HCT116 (cell line): ENCODE data around the gene SEM1. TPM values are rescaled to one million over a fixed set of nuclear protein-coding genes. Genes with fewer than 3 reads are reported as not detected.

Experiments used
- ATAC-seq: fragments of 200-7000 bp; cut with Tn5 transposase; 2 replicates; pipeline ENCODE4 v1.9.1; 2020; ENCODE audit warnings: mild to moderate bottlenecking, moderate library complexity
- BruUV-seq: library from RNA; stranded (reverse); fragments of 400-500 nt; replicated peaks from 2 replicates; lab custom pipeline; 2021; lab: Mats Ljungman, UMichigan
- CTCF ChIA-PET: fragments of 300-600 bp; sonication (Branson Sonifier 250); formaldehyde crosslinking; loops from one replicate; lab custom pipeline; 2021; ENCODE audit warnings: antibody characterized with exemption; lab: Charles Lee
- POLR2A ChIA-PET: fragments of 300-600, 350-600 bp; sonication (Branson Sonifier 250); formaldehyde crosslinking; loops from one replicate; lab custom pipeline; 2021; ENCODE audit warnings: antibody characterized with exemption; lab: Charles Lee
- RAD21 ChIA-PET, 2 experiments: fragments of 300-600 bp; sonication (Branson Sonifier 250); formaldehyde crosslinking; loops; one replicate each; lab custom pipeline; 2023; ENCODE audit warnings: low total read pairs in 2 of 2; ENCODE audit not compliant: uncharacterized antibody in 2 of 2, unreplicated experiment in 2 of 2, low non-redundant PET in 1 of 2; lab: Charles Lee
- DNase-seq: peaks from one replicate; pipeline ENCODE4 v3.0.0-alpha.2; 2010; ENCODE audit warnings: low read depth, low spot score
- H2AFZ ChIP-seq: fragments of 200-600 bp; shearing (Covaris generic), sonication (generic); 2 replicates; pipeline ENCODE4 v1.6.1; 2017; ENCODE audit warnings: low read depth, mixed run types, mixed read lengths, antibody characterized with exemption, low read length; ENCODE audit not compliant: poor library complexity, severe bottlenecking
- H3K27ac ChIP-seq: 2 replicates; pipeline ENCODE4 v1.5.1; 2012; ENCODE audit warnings: low read depth, low read length
- H3K27me3 ChIP-seq: fragments of 200-600 bp; sonication (generic); 2 replicates; pipeline ENCODE4 v1.6.1; 2016; ENCODE audit warnings: mixed run types, low read length, mixed read lengths; ENCODE audit not compliant: insufficient read depth
- H3K36me3 ChIP-seq, 2 experiments: fragments of 200-500 bp in 1 of 2; fragments of 200-600 bp in 1 of 2; sonication (Bioruptor generic) in 1 of 2; sonication (generic) in 1 of 2; 2 replicates each; pipeline versions ENCODE4 v1.5.1 to v1.6.1; 2014 to 2016; ENCODE audit warnings: low read length in 2 of 2, inconsistent platforms in 1 of 2, mixed read lengths in 1 of 2, mixed run types in 1 of 2; ENCODE audit not compliant: insufficient read depth in 2 of 2, control insufficient read depth in 1 of 2
- H3K4me1 ChIP-seq, 2 experiments: fragments of 200-600 bp in 1 of 2; sonication (generic) in 1 of 2; 2 replicates each; pipeline versions ENCODE4 v1.5.1 to v1.6.1; 2012 to 2017; ENCODE audit warnings: low read length in 2 of 2, inconsistent platforms in 1 of 2, mild to moderate bottlenecking in 1 of 2, mixed read lengths in 1 of 2, mixed run types in 1 of 2, moderate library complexity in 1 of 2; ENCODE audit not compliant: insufficient read depth in 2 of 2, control insufficient read depth in 1 of 2
- H3K4me2 ChIP-seq: fragments of 200-600 bp; sonication (generic); 2 replicates; pipeline ENCODE4 v1.6.1; 2017; ENCODE audit warnings: mixed run types, low read length, mixed read lengths
- H3K4me3 ChIP-seq, 2 experiments: fragments of 200-600 bp in 1 of 2; sonication (generic) in 1 of 2; replicated peaks in 1 of 2; 2 replicates each; pipeline ENCODE4 v1.5.1; 2011 to 2016; ENCODE audit warnings: low read length in 2 of 2, control low read depth in 1 of 2, low read depth in 1 of 2, mild to moderate bottlenecking in 1 of 2, mixed read lengths in 1 of 2, mixed run types in 1 of 2
- H3K79me2 ChIP-seq: fragments of 200-600 bp; sonication (generic); 2 replicates; pipeline ENCODE4 v1.6.1; 2017; ENCODE audit warnings: mild to moderate bottlenecking, mixed run types, low read length, moderate library complexity, mixed read lengths; ENCODE audit not compliant: insufficient read depth
- H3K9ac ChIP-seq: fragments of 200-600 bp; sonication (generic); 2 replicates; pipeline ENCODE4 v1.6.1; 2016; ENCODE audit warnings: low read length, mixed read lengths
- H3K9me2 ChIP-seq: fragments of 200-600 bp; sonication (generic), shearing (Covaris generic); 2 replicates; pipeline ENCODE4 v1.6.1; 2017; ENCODE audit warnings: mixed run types, mild to moderate bottlenecking, moderate library complexity; ENCODE audit not compliant: insufficient read depth
- H3K9me3 ChIP-seq, 2 experiments: fragments of 200-500 bp in 1 of 2; fragments of 200-600 bp in 1 of 2; sonication (Bioruptor generic) in 1 of 2; sonication (generic) in 1 of 2; 2 replicates each; pipeline ENCODE4 v1.6.1; 2014 to 2017; ENCODE audit warnings: low read length in 2 of 2, mixed read lengths in 2 of 2, inconsistent platforms in 1 of 2, low read depth in 1 of 2, mild to moderate bottlenecking in 1 of 2, mixed run types in 1 of 2, moderate library complexity in 1 of 2; ENCODE audit not compliant: control insufficient read depth in 1 of 2, insufficient read depth in 1 of 2
- H4K20me1 ChIP-seq: fragments of 200-600 bp; sonication (generic), shearing (Covaris generic); 2 replicates; pipeline ENCODE4 v1.6.1; 2017; ENCODE audit warnings: mixed run types, mild to moderate bottlenecking, moderate library complexity; ENCODE audit not compliant: insufficient read depth
- CBX3 ChIP-seq: IDR thresholded peaks from 2 replicates; pipeline ENCODE4 v1.6.1; 2012; ENCODE audit warnings: low read depth
- CEBPB ChIP-seq: IDR thresholded peaks from 2 replicates; pipeline ENCODE4 v1.6.1; 2012; ENCODE audit warnings: low read depth
- EGR1 ChIP-seq: IDR thresholded peaks from 2 replicates; pipeline ENCODE4 v1.6.1; 2012; ENCODE audit warnings: low read depth
- ELF1 ChIP-seq: IDR thresholded peaks from 2 replicates; pipeline ENCODE4 v1.6.1; 2012; ENCODE audit warnings: low read depth, borderline replicate concordance
- EZH2 ChIP-seq: fragments of 200-600 bp; sonication (generic); IDR thresholded peaks from 2 replicates; pipeline ENCODE4 v1.6.1; 2017; ENCODE audit warnings: antibody characterized with exemption, mixed run types
- JUND ChIP-seq: IDR thresholded peaks from 2 replicates; pipeline ENCODE4 v1.6.1; 2012
- POLR2A ChIP-seq: IDR thresholded peaks from 2 replicates; pipeline ENCODE4 v1.7.0; 2011; ENCODE audit warnings: borderline replicate concordance; ENCODE audit not compliant: insufficient read depth, insufficient read length; ENCODE audit errors: extremely low read depth
- SP1 ChIP-seq: IDR thresholded peaks from 2 replicates; pipeline ENCODE4 v1.6.1; 2012; ENCODE audit warnings: low read depth
- SRF ChIP-seq: IDR thresholded peaks from 2 replicates; pipeline ENCODE4 v1.6.1; 2012; ENCODE audit warnings: low read depth
- ZNF274 ChIP-seq: fragments of 200-500 bp; sonication (Bioruptor generic); IDR thresholded peaks from 2 replicates; pipeline ENCODE4 v1.6.1; 2014; ENCODE audit warnings: mild to moderate bottlenecking, low read depth, low read length, inconsistent platforms
- intact Hi-C: fragments of 100-400 bp; cut with micrococcal nuclease; formaldehyde crosslinking; loops from 2 replicates; pipeline ENCODE4 v1.10.0; 2022
- total RNA-seq: library from RNA; stranded (reverse); gene quantifications from one replicate; pipeline ENCODE4 v1.2.1, GENCODE V29; 2021; ENCODE audit not compliant: unreplicated experiment
- TF ChIP-seq, protein P1 (sequence below): IDR thresholded peaks from 2 replicates; pipeline ENCODE4 v1.6.1; 2012; ENCODE audit warnings: low read depth
- TF ChIP-seq, protein P2 (sequence below): IDR thresholded peaks from 2 replicates; pipeline ENCODE4 v1.6.1; 2011; ENCODE audit warnings: mild to moderate bottlenecking, low read length, moderate library complexity; ENCODE audit not compliant: insufficient replicate concordance; ENCODE audit errors: extremely low read depth

The SEM1 gene
- total RNA-seq, 1 experiment from 2014 or later = 45.7 TPM

DNA sequence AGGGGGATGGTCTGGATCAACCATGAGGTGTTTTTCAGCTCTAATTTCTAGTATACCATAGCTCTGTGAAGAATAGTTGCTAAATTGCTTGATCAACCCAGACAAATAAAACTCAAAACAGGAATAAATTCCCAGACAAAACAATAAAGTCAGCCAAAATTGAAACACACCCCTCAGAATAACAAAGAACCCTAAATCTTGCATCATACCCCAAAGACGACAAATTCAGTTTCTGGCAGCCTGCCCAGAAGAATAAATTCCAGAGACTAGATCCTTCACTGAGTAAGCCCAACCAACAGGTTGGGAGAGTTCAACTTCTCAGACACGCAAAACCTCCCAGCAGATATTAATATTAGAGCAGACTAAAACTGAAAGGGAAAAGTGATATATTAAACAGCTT lies 11.2 kb upstream of the SEM1 start:
- POLR2A ChIA-PET = no interaction called here
- no TSS peak for BruUV-seq
- CTCF ChIA-PET = no interaction called here
- ATAC-seq = no peak
- H3K79me2 ChIP-seq = no peaks in the 10 kb centered on the region
- no peak overlapping the region for H2AFZ ChIP-seq
- H3K36me3 ChIP-seq = no peaks in the 10 kb centered on the region
- H4K20me1 ChIP-seq = no peaks in the 10 kb centered on the region
- no peaks in the 10 kb centered on the region for H3K9me2 ChIP-seq
- H3K9ac ChIP-seq = no peak overlapping the region
- no peaks in the 10 kb centered on the region for H3K9me3 ChIP-seq
- no peaks in the 10 kb centered on the region for H3K4me1 ChIP-seq
- RAD21 ChIA-PET = no interaction called here
- intact Hi-C loops = no loop called here
- H3K4me2 ChIP-seq = no peak overlapping the region
- TF ChIP-seq, protein P1, sequence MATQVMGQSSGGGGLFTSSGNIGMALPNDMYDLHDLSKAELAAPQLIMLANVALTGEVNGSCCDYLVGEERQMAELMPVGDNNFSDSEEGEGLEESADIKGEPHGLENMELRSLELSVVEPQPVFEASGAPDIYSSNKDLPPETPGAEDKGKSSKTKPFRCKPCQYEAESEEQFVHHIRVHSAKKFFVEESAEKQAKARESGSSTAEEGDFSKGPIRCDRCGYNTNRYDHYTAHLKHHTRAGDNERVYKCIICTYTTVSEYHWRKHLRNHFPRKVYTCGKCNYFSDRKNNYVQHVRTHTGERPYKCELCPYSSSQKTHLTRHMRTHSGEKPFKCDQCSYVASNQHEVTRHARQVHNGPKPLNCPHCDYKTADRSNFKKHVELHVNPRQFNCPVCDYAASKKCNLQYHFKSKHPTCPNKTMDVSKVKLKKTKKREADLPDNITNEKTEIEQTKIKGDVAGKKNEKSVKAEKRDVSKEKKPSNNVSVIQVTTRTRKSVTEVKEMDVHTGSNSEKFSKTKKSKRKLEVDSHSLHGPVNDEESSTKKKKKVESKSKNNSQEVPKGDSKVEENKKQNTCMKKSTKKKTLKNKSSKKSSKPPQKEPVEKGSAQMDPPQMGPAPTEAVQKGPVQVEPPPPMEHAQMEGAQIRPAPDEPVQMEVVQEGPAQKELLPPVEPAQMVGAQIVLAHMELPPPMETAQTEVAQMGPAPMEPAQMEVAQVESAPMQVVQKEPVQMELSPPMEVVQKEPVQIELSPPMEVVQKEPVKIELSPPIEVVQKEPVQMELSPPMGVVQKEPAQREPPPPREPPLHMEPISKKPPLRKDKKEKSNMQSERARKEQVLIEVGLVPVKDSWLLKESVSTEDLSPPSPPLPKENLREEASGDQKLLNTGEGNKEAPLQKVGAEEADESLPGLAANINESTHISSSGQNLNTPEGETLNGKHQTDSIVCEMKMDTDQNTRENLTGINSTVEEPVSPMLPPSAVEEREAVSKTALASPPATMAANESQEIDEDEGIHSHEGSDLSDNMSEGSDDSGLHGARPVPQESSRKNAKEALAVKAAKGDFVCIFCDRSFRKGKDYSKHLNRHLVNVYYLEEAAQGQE = no peak
- TF ChIP-seq ELF1 (no peak), EGR1 (no peak), SRF (no peak), JUND (no peak), EZH2 (no peak), CBX3 (no peak), CEBPB (no peak), POLR2A (no peak), SP1 (no peak), ZNF274 (no peak)
- TF ChIP-seq, protein P2, sequence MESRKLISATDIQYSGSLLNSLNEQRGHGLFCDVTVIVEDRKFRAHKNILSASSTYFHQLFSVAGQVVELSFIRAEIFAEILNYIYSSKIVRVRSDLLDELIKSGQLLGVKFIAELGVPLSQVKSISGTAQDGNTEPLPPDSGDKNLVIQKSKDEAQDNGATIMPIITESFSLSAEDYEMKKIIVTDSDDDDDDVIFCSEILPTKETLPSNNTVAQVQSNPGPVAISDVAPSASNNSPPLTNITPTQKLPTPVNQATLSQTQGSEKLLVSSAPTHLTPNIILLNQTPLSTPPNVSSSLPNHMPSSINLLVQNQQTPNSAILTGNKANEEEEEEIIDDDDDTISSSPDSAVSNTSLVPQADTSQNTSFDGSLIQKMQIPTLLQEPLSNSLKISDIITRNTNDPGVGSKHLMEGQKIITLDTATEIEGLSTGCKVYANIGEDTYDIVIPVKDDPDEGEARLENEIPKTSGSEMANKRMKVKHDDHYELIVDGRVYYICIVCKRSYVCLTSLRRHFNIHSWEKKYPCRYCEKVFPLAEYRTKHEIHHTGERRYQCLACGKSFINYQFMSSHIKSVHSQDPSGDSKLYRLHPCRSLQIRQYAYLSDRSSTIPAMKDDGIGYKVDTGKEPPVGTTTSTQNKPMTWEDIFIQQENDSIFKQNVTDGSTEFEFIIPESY = no peak
- 0 out of 2 replicates have a peak, but pooled peaks cover 15% of the 10 kb centered on the region for H3K27me3 ChIP-seq
- no peak for DNase-seq
- H3K4me3 ChIP-seq = no peak overlapping the region
- no peak overlapping the region for H3K27ac ChIP-seq
